ENCODE measurements around the gene KRT37.

KRT37 gene

DNA sequence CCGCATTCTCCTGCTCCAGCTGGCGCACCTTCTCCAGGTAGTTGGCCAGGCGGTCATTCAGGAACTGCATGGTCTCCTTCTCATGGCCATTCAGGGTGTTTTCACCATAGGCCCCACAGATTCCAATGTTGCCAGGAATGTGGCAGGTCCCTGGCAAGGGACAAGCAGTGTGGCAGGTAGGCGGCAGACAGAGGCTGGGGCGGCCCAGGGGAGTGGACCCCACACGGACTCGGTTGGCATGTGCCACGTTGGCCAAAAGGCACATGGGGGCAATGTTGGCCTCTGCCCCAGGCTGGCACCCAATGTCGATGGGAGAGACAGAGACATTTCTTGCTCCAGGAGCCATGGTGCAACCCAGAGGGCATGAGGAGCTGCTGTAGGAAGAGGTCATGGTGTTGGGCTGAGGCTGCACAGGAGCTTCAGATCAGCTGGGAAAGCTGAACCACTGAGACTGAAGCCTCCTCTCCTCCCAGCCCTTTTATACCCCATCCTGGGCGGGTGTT lies 16.2 kb upstream of the KRT37 start, which contains the start of gene KRT38:
Gene KRT38, minus strand, starts transcription at position 453 of the 503 bp plus-strand sequence. Its CDS starts 62 bp downstream, at position 391.
- Histone ChIP-seq H3K27me3 (ENCODE audit: insufficient read depth, low read length, poor library complexity) (peaks cover 22% of the 10 kb centered on the region), H3K27ac (ENCODE audit: low read length) (no peak within 1 kb of the TSS), H3K4me1 (ENCODE audit: insufficient read depth, low read length) (no peaks in the 10 kb centered on the region), H3K4me3 (ENCODE audit: low read depth in 1 of 2, low read length in 2 of 2) (no peak within 1 kb of the TSS), H2AFZ (ENCODE audit: low read depth, low read length) (no peak within 1 kb of the TSS), H3K9me3 (ENCODE audit: insufficient read depth, low read length, severe bottlenecking) (no peaks in the 10 kb centered on the region), H3K79me2 (ENCODE audit: insufficient read depth, low read length) (no peaks in the 10 kb centered on the region), H3K4me2 (ENCODE audit: insufficient read depth, low read length) (no peak within 1 kb of the TSS), H3K36me3 (ENCODE audit: insufficient read depth, low read length) (no peaks in the 10 kb centered on the region), H4K20me1 (ENCODE audit: insufficient read depth, low read length) (no peaks in the 10 kb centered on the region; the same call in 1 of the 2 replicates), H3K9ac (ENCODE audit: low read depth, low read length) (no peak within 1 kb of the TSS)
- no peak for DNase-seq
- no peak for ATAC-seq (ENCODE audit: insufficient read depth, low read depth)
- no peak for TF ChIP-seq EZH2 (IDR thresholded peaks at IDR 0.05; ENCODE audit: borderline replicate concordance, low read depth, low read length, severe bottlenecking)
- TF ChIP-seq, protein P1, sequence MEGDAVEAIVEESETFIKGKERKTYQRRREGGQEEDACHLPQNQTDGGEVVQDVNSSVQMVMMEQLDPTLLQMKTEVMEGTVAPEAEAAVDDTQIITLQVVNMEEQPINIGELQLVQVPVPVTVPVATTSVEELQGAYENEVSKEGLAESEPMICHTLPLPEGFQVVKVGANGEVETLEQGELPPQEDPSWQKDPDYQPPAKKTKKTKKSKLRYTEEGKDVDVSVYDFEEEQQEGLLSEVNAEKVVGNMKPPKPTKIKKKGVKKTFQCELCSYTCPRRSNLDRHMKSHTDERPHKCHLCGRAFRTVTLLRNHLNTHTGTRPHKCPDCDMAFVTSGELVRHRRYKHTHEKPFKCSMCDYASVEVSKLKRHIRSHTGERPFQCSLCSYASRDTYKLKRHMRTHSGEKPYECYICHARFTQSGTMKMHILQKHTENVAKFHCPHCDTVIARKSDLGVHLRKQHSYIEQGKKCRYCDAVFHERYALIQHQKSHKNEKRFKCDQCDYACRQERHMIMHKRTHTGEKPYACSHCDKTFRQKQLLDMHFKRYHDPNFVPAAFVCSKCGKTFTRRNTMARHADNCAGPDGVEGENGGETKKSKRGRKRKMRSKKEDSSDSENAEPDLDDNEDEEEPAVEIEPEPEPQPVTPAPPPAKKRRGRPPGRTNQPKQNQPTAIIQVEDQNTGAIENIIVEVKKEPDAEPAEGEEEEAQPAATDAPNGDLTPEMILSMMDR (IDR thresholded peaks at IDR 0.05; ENCODE audit: borderline replicate concordance, extremely low read depth, low read length, poor library complexity, severe bottlenecking), result no peak

DNA sequence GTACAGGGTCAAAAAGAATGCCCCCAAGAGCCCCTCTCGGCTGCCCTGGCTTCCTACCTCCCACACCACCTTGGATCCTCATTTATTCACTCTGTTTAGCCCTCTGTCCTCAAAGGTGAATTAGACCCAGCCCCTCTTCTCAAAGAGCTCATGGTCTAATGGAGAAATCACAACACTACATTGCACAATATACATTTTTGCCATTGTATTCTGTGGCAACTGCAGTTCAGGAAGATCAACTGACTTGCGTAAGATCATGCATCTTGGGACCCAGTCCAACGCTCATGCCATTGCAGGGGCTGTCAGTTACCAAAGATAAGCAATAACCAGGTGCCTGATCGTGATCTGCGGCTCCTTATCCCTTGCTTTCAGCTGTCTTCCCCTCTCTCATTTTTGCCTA lies 15.0 kb upstream of the KRT37 start:
- DNase-seq (no peak), ATAC-seq (ENCODE audit: insufficient read depth, low read depth) (no peak)
- TF ChIP-seq, protein P1 (IDR thresholded peaks at IDR 0.05; ENCODE audit: borderline replicate concordance, extremely low read depth, low read length, poor library complexity, severe bottlenecking), result no peak
- TF ChIP-seq EZH2 (IDR thresholded peaks at IDR 0.05; ENCODE audit: borderline replicate concordance, low read depth, low read length, severe bottlenecking), result no peak

DNA sequence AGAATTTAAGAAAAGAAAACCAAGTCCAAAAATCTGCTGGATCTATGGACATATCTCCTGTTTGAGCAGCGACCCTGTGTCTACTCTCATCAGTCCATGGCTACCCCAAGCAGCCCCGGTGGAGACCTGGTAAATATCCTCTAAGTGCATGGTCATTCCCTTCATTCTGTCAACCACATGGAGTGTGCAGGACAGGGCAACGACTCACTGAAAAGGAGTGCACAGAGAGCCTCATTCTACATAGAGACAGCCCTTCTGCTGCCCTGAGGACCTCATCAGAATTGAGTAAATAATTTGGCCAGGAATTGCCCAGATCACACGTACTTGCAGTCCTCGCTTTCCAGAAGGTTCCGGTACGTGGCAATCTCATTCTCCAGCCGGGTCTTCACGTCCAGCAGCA lies 13.4 kb upstream of the KRT37 start:
- no peak overlapping the region for H3K9ac ChIP-seq (ENCODE audit: low read depth, low read length)
- H3K4me1 ChIP-seq (ENCODE audit: insufficient read depth, low read length), result no peaks in the 10 kb centered on the region
- no peaks in the 10 kb centered on the region for H3K79me2 ChIP-seq (ENCODE audit: insufficient read depth, low read length)
- DNase-seq, result no peak
- no peaks in the 10 kb centered on the region; the same call in 1 of the 2 replicates for H4K20me1 ChIP-seq (ENCODE audit: insufficient read depth, low read length)
- no peaks in the 10 kb centered on the region for H3K9me3 ChIP-seq (ENCODE audit: insufficient read depth, low read length, severe bottlenecking)
- H3K27me3 ChIP-seq (ENCODE audit: insufficient read depth, low read length, poor library complexity), result peaks cover 4% of the 10 kb centered on the region
- no peak overlapping the region for H3K27ac ChIP-seq (ENCODE audit: low read length)
- no peak overlapping the region for H3K4me3 ChIP-seq (ENCODE audit: low read depth in 1 of 2, low read length in 2 of 2)
- no peak overlapping the region for H2AFZ ChIP-seq (ENCODE audit: low read depth, low read length)
- no peak for ATAC-seq (ENCODE audit: insufficient read depth, low read depth)
- no peaks in the 10 kb centered on the region for H3K36me3 ChIP-seq (ENCODE audit: insufficient read depth, low read length)
- no peak for TF ChIP-seq EZH2 (IDR thresholded peaks at IDR 0.05; ENCODE audit: borderline replicate concordance, low read depth, low read length, severe bottlenecking)
- TF ChIP-seq, protein P1 (IDR thresholded peaks at IDR 0.05; ENCODE audit: borderline replicate concordance, extremely low read depth, low read length, poor library complexity, severe bottlenecking), result no peak
- H3K4me2 ChIP-seq (ENCODE audit: insufficient read depth, low read length), result no peak overlapping the region

More for the DNA sequence above, 15.0 kb upstream of the KRT37 start:
- H3K27ac ChIP-seq (ENCODE audit: low read length), result no peak overlapping the region
- no peaks in the 10 kb centered on the region for H3K9me3 ChIP-seq (ENCODE audit: insufficient read depth, low read length, severe bottlenecking)
- no peaks in the 10 kb centered on the region for H3K36me3 ChIP-seq (ENCODE audit: insufficient read depth, low read length)
- H3K9ac ChIP-seq (ENCODE audit: low read depth, low read length), result no peak overlapping the region
- no peaks in the 10 kb centered on the region for H3K4me1 ChIP-seq (ENCODE audit: insufficient read depth, low read length)
- H3K4me3 ChIP-seq (ENCODE audit: low read depth in 1 of 2, low read length in 2 of 2), result no peak overlapping the region
- no peak overlapping the region for H3K4me2 ChIP-seq (ENCODE audit: insufficient read depth, low read length)
- no peaks in the 10 kb centered on the region for H3K79me2 ChIP-seq (ENCODE audit: insufficient read depth, low read length)
- no peak overlapping the region for H2AFZ ChIP-seq (ENCODE audit: low read depth, low read length)
- H4K20me1 ChIP-seq (ENCODE audit: insufficient read depth, low read length), result no peaks in the 10 kb centered on the region; the same call in 1 of the 2 replicates
- H3K27me3 ChIP-seq (ENCODE audit: insufficient read depth, low read length, poor library complexity), result peaks cover 15% of the 10 kb centered on the region
